Kidney (tissue), 14 donors: Measurements from ENCODE around the gene AKAP6. TPM values are rescaled to one million over a fixed set of nuclear protein-coding genes. Genes with fewer than 3 reads are reported as not detected.

Experiments used
- DNase-seq, 5 donors: peaks; one replicate each; pipeline ENCODE4 v3.0.0-alpha.2; 2013 to 2020
- FAIRE-seq: peaks from 2 replicates; lab custom pipeline; 2012; peaks lifted over from hg19 to GRCh38; lab: Jason Lieb, UNC
- H3K27ac ChIP-seq, 2 donors: one replicate each; pipeline ENCODE4 v1.7.0; 2013; ENCODE audit warnings: low read depth in 2 of 2, low read length in 2 of 2, inconsistent platforms in 1 of 2
- H3K27me3 ChIP-seq: one replicate; pipeline ENCODE4 v1.7.1; 2013; ENCODE audit warnings: low read length, inconsistent platforms; ENCODE audit not compliant: control insufficient read depth, insufficient read depth
- H3K36me3 ChIP-seq, 3 donors: one replicate each; pipeline versions ENCODE4 v1.7.0 to v1.7.1; 2013; ENCODE audit warnings: low read length in 3 of 3, control low read depth in 1 of 3, inconsistent platforms in 1 of 3; ENCODE audit not compliant: insufficient read depth in 3 of 3, control insufficient read depth in 2 of 3
- H3K4me1 ChIP-seq, 3 donors: one replicate each; pipeline versions ENCODE4 v1.7.0 to v1.7.1; 2013; ENCODE audit warnings: low read length in 3 of 3, inconsistent platforms in 1 of 3, low read depth in 1 of 3; ENCODE audit not compliant: control insufficient read depth in 2 of 3, insufficient read depth in 2 of 3
- H3K4me3 ChIP-seq, 3 donors: one replicate each; pipeline versions ENCODE4 v1.7.0 to v1.8.1; 2013; ENCODE audit warnings: low read length in 3 of 3, control low read depth in 1 of 3, inconsistent platforms in 1 of 3
- H3K9ac ChIP-seq, 3 donors: one replicate each; pipeline versions ENCODE4 v1.7.0 to v1.7.1; 2013; ENCODE audit warnings: low read length in 3 of 3, control low read depth in 1 of 3, inconsistent platforms in 1 of 3
- H3K9me3 ChIP-seq, 3 donors: one replicate each; pipeline versions ENCODE4 v1.7.0 to v1.7.1; 2013; ENCODE audit warnings: low read length in 3 of 3, control low read depth in 1 of 3, inconsistent platforms in 1 of 3; ENCODE audit not compliant: control insufficient read depth in 2 of 3, insufficient read depth in 1 of 3
- intact Hi-C: fragments of 100-400 bp; cut with DNase I; formaldehyde crosslinking; loops from one replicate; pipeline ENCODE4 v1.11.1; 2022
- polyA plus RNA-seq: library from polyadenylated mRNA; stranded (reverse); fragments of 350-450 nt; fragmentation: Illumina TruSeq; extraction: RNeasy Lipid Tissue Mini Kit (QIAGEN cat#74804); gene quantifications from one replicate; pipeline ENCODE4 v1.2.3, GENCODE V29; 2014; ENCODE audit warnings: low read depth, low replicate concordance; ENCODE audit not compliant: insufficient read depth
- total RNA-seq: library from RNA; stranded (reverse); fragmentation: NEBNext Ultra II Directional; extraction: Animal tissue kit (Norgen Biotek cat#: 25700); gene quantifications from one replicate; pipeline ENCODE4 v1.2.1, GENCODE V29; 2021
- TF ChIP-seq, protein P1 (sequence below): IDR thresholded peaks from 3 replicates; pipeline ENCODE4 v1.5.1; 2012; ENCODE audit warnings: mild to moderate bottlenecking, moderate library complexity, borderline replicate concordance; ENCODE audit not compliant: insufficient read depth; ENCODE audit errors: extremely low read depth
- donor health status: control.
- donor health status: control.
- donor health status: control.
- donor health status: control.
- donor health status: control.
- donor health status: DM: yes; HTN: yes; CAD: no.
- donor health status: Normal renal cell carcinoma (clear cell type).

The AKAP6 gene
- total and polyA plus RNA-seq, 2 donors from 2014 or later: 0.92 to 10.5 TPM

DNA sequence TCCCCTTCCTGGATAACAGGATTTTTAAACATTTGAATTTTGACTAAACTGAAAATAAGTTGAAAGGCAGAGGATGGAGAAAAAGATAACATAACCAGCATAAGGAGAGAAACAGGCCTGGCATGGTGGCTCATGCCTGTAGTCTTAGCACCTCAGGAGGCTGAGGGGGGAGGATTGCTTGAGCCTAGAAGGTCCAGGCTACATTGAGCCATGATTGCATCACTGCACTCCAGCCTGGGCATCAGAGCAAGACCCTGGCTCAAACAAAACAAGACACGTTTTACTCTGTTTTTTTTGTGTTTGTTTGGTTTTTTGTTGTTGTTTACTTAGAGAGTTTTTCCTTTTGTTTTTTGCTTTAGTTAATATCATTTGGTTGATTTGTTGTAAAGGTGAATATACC is 8.7 kb downstream of the AKAP6 start:
- DNase-seq (no peak), FAIRE-seq (no peak)
- Histone ChIP-seq H3K36me3 (no peaks in the 10 kb centered on the region), H3K27ac (no peak overlapping the region), H3K9me3 (no peaks in the 10 kb centered on the region), H3K4me1 (no peaks in the 10 kb centered on the region), H3K9ac (no peak overlapping the region), H3K27me3 (no peaks in the 10 kb centered on the region), H3K4me3 (no peak overlapping the region)
- TF ChIP-seq, protein P1, sequence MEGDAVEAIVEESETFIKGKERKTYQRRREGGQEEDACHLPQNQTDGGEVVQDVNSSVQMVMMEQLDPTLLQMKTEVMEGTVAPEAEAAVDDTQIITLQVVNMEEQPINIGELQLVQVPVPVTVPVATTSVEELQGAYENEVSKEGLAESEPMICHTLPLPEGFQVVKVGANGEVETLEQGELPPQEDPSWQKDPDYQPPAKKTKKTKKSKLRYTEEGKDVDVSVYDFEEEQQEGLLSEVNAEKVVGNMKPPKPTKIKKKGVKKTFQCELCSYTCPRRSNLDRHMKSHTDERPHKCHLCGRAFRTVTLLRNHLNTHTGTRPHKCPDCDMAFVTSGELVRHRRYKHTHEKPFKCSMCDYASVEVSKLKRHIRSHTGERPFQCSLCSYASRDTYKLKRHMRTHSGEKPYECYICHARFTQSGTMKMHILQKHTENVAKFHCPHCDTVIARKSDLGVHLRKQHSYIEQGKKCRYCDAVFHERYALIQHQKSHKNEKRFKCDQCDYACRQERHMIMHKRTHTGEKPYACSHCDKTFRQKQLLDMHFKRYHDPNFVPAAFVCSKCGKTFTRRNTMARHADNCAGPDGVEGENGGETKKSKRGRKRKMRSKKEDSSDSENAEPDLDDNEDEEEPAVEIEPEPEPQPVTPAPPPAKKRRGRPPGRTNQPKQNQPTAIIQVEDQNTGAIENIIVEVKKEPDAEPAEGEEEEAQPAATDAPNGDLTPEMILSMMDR: no peak
- intact Hi-C loops: no loop called here

DNA sequence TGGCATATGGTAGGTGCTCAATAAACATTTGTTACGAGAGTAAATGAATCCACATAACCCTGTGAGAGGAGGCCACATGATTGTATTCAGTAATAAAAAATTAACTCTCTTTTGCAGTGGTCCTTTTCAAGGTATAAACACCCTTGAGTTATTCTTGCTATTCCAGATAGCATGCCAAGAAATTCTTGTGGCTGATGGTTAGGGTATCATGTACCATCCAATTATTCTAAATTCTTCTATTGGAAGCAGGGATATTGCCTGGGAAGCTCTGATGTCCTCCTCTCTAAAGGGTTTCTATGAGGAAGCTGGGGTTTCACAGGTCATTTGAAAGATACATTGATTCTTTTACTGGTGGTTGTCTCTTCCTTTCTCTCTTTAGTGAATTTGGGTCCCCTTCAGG is 10.1 kb downstream of the AKAP6 start:
- intact Hi-C loops: no loop called here
- Histone ChIP-seq H3K27ac (no peak overlapping the region), H3K9ac (no peak overlapping the region), H3K4me3 (no peak overlapping the region), H3K4me1 (no peaks in the 10 kb centered on the region), H3K27me3 (no peaks in the 10 kb centered on the region), H3K9me3 (no peaks in the 10 kb centered on the region), H3K36me3 (no peaks in the 10 kb centered on the region)
- TF ChIP-seq, protein P1: no peak
- DNase-seq (no peak), FAIRE-seq (no peak)

DNA sequence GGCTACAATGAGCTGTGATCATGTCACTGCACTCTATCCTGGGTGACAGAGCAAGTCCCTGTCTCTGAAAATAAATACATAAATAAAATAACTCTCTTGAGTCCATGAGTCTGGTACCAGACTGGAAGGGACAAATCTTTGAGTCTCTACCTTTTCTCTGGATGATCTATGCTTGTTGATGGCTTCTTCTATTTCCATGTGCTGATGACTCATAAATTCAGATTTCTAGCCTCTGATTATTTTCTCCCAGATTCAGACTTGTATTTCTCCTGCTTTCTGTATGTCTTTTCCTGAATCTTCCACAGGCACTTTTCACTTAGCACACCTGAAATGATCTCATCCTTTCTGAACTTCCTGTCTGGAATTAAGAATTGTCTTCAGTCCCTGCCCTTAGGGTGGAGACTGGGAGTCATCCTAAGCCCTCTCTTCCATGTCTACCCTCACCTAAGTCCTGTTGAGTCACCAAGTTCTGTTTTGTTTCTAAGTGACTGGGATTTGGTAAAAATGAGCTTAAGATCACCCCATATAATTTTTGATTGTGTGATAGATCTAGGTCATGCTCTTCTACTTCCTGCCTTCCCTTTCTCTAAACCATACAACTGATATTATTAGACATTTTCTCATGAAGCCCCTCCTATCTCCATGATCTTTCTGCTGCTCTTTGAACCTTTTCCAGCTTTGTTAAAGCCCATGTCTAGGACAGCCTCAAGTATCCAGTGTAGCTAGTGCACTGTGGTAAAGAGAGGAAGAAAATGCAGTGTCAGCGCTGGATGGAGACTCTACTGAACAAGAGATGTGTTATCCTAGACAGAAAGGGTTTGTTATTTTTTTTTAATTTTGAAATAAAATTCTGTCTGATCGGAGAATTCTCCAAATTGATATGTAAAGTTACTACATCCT is 13.1 kb downstream of the AKAP6 start:
- intact Hi-C loops: no loop called here
- FAIRE-seq: no peak
- no peak overlapping the region for H3K4me3 ChIP-seq
- H3K27ac ChIP-seq: no peak overlapping the region
- TF ChIP-seq, protein P1: no peak
- H3K9ac ChIP-seq: no peak overlapping the region
- no peaks in the 10 kb centered on the region for H3K4me1 ChIP-seq
- H3K36me3 ChIP-seq: no peaks in the 10 kb centered on the region
- no peak for DNase-seq
- H3K9me3 ChIP-seq: no peaks in the 10 kb centered on the region
- no peaks in the 10 kb centered on the region for H3K27me3 ChIP-seq

DNA sequence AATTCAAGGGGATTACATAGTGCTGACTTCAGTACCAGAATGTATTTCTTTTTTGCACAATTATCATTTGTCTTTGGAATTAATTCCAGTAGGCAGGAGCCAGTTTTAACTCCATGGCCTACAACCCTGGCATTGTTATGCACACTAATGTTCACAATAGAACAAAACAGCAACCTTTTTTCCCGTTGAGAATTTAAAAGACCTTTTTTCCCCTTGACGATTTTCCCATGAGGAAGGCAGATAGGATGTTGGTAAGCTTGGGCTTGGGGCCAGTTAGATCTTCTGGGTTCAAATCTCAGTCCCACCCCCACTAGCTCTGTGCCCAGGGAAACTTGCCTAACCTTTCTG is 13.7 kb downstream of the AKAP6 start:
- Histone ChIP-seq H3K9me3 (no peaks in the 10 kb centered on the region), H3K27me3 (no peaks in the 10 kb centered on the region), H3K27ac (no peak overlapping the region), H3K4me3 (no peak overlapping the region), H3K9ac (no peak overlapping the region), H3K36me3 (no peaks in the 10 kb centered on the region), H3K4me1 (no peaks in the 10 kb centered on the region)
- TF ChIP-seq, protein P1: no peak
- FAIRE-seq (no peak), DNase-seq (no peak)
- intact Hi-C loops: no loop called here
